ENCODE data around the gene GRK7. TPM values are rescaled to one million over a fixed set of nuclear protein-coding genes. Genes with fewer than 3 reads are reported as not detected.

GRK7 gene
- total RNA-seq, 1 experiment from 2014 or later: not detected

DNA sequence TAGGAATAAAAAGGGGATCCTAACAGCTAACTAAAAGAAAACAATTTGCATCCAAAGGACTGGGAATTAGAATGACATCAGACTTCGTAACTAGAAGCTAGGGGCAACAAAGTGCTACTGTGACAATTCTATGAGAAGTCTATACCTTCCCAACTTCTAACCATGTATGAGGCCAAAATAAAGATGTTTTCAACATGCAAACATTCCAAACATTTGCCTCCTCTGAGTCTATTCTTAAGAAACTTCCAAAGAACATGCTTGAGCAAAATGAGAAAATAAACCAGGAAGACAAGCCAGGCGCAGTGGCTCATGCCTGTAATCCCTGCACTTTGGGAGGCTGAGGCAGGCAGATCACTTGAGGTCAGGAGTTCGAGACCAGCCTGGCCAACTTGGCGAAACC, 38.2 kb upstream of the GRK7 start:
- no peaks in the 10 kb centered on the region for H3K27me3 ChIP-seq (replicated peaks; ENCODE audit: insufficient read depth, low read depth, low read length, poor library complexity)
- H3K27ac ChIP-seq (ENCODE audit: low read depth, low read length, poor library complexity, severe bottlenecking): no peak overlapping the region
- no peak overlapping the region for H3K4me3 ChIP-seq (ENCODE audit: low read depth, low read length, poor library complexity, severe bottlenecking)
- no peaks in the 10 kb centered on the region for H3K9me3 ChIP-seq (ENCODE audit: low read depth, low read length, poor library complexity, severe bottlenecking)
- TF ChIP-seq, protein P1, sequence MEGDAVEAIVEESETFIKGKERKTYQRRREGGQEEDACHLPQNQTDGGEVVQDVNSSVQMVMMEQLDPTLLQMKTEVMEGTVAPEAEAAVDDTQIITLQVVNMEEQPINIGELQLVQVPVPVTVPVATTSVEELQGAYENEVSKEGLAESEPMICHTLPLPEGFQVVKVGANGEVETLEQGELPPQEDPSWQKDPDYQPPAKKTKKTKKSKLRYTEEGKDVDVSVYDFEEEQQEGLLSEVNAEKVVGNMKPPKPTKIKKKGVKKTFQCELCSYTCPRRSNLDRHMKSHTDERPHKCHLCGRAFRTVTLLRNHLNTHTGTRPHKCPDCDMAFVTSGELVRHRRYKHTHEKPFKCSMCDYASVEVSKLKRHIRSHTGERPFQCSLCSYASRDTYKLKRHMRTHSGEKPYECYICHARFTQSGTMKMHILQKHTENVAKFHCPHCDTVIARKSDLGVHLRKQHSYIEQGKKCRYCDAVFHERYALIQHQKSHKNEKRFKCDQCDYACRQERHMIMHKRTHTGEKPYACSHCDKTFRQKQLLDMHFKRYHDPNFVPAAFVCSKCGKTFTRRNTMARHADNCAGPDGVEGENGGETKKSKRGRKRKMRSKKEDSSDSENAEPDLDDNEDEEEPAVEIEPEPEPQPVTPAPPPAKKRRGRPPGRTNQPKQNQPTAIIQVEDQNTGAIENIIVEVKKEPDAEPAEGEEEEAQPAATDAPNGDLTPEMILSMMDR (conservative IDR thresholded peaks at IDR 0.05; ENCODE audit: low read depth, low read length): no peak
- TF ChIP-seq EZH2 (IDR thresholded peaks at IDR 0.05; ENCODE audit: borderline replicate concordance, low read depth, low read length, poor library complexity, severe bottlenecking): no peak
- no peaks in the 10 kb centered on the region for H3K36me3 ChIP-seq (ENCODE audit: insufficient read depth, low read length, poor library complexity, severe bottlenecking)
- H3K4me1 ChIP-seq (ENCODE audit: insufficient read depth, low read length, poor library complexity, severe bottlenecking): no peaks in the 10 kb centered on the region
- ChIA-PET POLR2A (ENCODE audit: low non-redundant PET) (no interaction called here), CTCF (no interaction called here)
- intact Hi-C loops (cut with micrococcal nuclease; ENCODE audit: unreplicated experiment): no loop called here
- BruUV-seq (replicated peaks): no TSS peak
- DNase-seq (ENCODE audit: low spot score): no peak

DNA sequence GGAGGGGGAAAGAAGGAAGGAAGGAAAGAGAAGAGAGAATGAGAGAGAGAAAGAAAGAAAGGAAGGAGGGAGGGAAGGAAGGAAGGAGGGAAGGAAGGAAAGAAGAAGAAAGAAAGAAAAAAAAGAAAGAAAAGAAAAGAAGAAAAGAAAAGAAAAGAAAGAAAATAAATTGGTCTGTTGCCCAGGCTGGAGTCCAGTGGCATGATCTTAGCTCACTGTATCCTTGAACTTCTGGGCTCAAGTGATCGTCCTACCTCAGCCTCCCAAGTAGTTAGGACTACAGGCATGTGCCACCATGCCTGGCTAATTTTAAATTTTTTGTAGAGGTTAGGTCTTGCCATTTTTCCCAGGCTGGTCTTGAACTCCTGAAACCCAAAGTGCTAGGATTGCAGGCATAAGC, 36.7 kb upstream of the GRK7 start:
- no peak overlapping the region for H3K4me3 ChIP-seq (ENCODE audit: low read depth, low read length, poor library complexity, severe bottlenecking)
- no peak for DNase-seq (ENCODE audit: low spot score)
- no peak overlapping the region for H3K27ac ChIP-seq (ENCODE audit: low read depth, low read length, poor library complexity, severe bottlenecking)
- BruUV-seq (replicated peaks): no TSS peak
- H3K9me3 ChIP-seq (ENCODE audit: low read depth, low read length, poor library complexity, severe bottlenecking): no peaks in the 10 kb centered on the region
- no peaks in the 10 kb centered on the region for H3K4me1 ChIP-seq (ENCODE audit: insufficient read depth, low read length, poor library complexity, severe bottlenecking)
- H3K36me3 ChIP-seq (ENCODE audit: insufficient read depth, low read length, poor library complexity, severe bottlenecking): no peaks in the 10 kb centered on the region
- intact Hi-C loops (cut with micrococcal nuclease; ENCODE audit: unreplicated experiment): no loop called here
- ChIA-PET POLR2A (ENCODE audit: low non-redundant PET) (no interaction called here), CTCF (no interaction called here)
- H3K27me3 ChIP-seq (replicated peaks; ENCODE audit: insufficient read depth, low read depth, low read length, poor library complexity): no peaks in the 10 kb centered on the region
- TF ChIP-seq, protein P1 (conservative IDR thresholded peaks at IDR 0.05; ENCODE audit: low read depth, low read length): no peak
- TF ChIP-seq EZH2 (IDR thresholded peaks at IDR 0.05; ENCODE audit: borderline replicate concordance, low read depth, low read length, poor library complexity, severe bottlenecking): no peak

- no peak for DNase-seq (ENCODE audit: low spot score)
- H3K4me3 ChIP-seq (ENCODE audit: low read depth, low read length, poor library complexity, severe bottlenecking): no peak overlapping the region
- intact Hi-C loops (cut with micrococcal nuclease; ENCODE audit: unreplicated experiment): no loop called here
- no peaks in the 10 kb centered on the region for H3K9me3 ChIP-seq (ENCODE audit: low read depth, low read length, poor library complexity, severe bottlenecking)
- TF ChIP-seq, protein P1 (conservative IDR thresholded peaks at IDR 0.05; ENCODE audit: low read depth, low read length): no peak
- no peak for TF ChIP-seq EZH2 (IDR thresholded peaks at IDR 0.05; ENCODE audit: borderline replicate concordance, low read depth, low read length, poor library complexity, severe bottlenecking)
- ChIA-PET CTCF (no interaction called here), POLR2A (ENCODE audit: low non-redundant PET) (no interaction called here)
- no TSS peak for BruUV-seq (replicated peaks)
- H3K27me3 ChIP-seq (replicated peaks; ENCODE audit: insufficient read depth, low read depth, low read length, poor library complexity): no peaks in the 10 kb centered on the region
- no peaks in the 10 kb centered on the region for H3K36me3 ChIP-seq (ENCODE audit: insufficient read depth, low read length, poor library complexity, severe bottlenecking)
- H3K27ac ChIP-seq (ENCODE audit: low read depth, low read length, poor library complexity, severe bottlenecking): no peak overlapping the region
- no peaks in the 10 kb centered on the region for H3K4me1 ChIP-seq (ENCODE audit: insufficient read depth, low read length, poor library complexity, severe bottlenecking)
These were observed 34.8 kb upstream of the GRK7 start for GRCh38 chr3:141728355-141728892.
